Activated T-cell treated with anti-CD3 and anti-CD28 coated beads, Interleukin-2, amount 50 U/mL, for 1 hour (primary cell): ENCODE results near the gene TMEM120B.
"Not testable (repeated sequence)": the region's sequence is repeated elsewhere in the genome, so short reads cannot be mapped to it uniquely, and the experiment has no call there.

Source experiments
- DNase-seq: peaks from one replicate; pipeline ENCODE4 v3.0.0-alpha.2; 2020

The TMEM120B gene

GRCh38 chr12:121748571-121749265 lies 36.2 kb downstream of the TMEM120B start:
- DNase-seq = no peak

- DNase-seq = no peak
Measured at GRCh38 chr12:121749267-121749666, 36.7 kb downstream of the TMEM120B start.

GRCh38 chr12:121750507-121750955 lies 38.0 kb downstream of the TMEM120B start:
- DNase-seq = no peak

GRCh38 chr12:121751034-121751433 lies 38.5 kb downstream of the TMEM120B start:
- no peak for DNase-seq

GRCh38 chr12:121751749-121752351 lies 39.3 kb downstream of the TMEM120B start:
- DNase-seq = no peak

GRCh38 chr12:121753844-121754264 lies 41.3 kb downstream of the TMEM120B start:
- no peak for DNase-seq

- DNase-seq = no peak
Measured at GRCh38 chr12:121754836-121755235, 42.3 kb downstream of the TMEM120B start.

GRCh38 chr12:121755591-121755990 lies 43.0 kb downstream of the TMEM120B start:
- DNase-seq = no peak

- not testable (repeated sequence) for DNase-seq
Measured at GRCh38 chr12:121758536-121758935, 46.0 kb downstream of the TMEM120B start.

GRCh38 chr12:121762269-121762668 lies 49.7 kb downstream of the TMEM120B start:
- DNase-seq = no peak

- DNase-seq = no peak
Measured at GRCh38 chr12:121764808-121765207, 52.3 kb downstream of the TMEM120B start.

- no peak for DNase-seq
Measured at GRCh38 chr12:121765573-121765972, 53.0 kb downstream of the TMEM120B start.

- no peak for DNase-seq
Measured at GRCh38 chr12:121766290-121767039, 53.9 kb downstream of the TMEM120B start.

- no peak for DNase-seq
Measured at GRCh38 chr12:121767525-121768016, 55.0 kb downstream of the TMEM120B start.

GRCh38 chr12:121769297-121769830 lies 56.8 kb downstream of the TMEM120B start:
- DNase-seq = no peak

GRCh38 chr12:121769831-121770301 lies 57.3 kb downstream of the TMEM120B start:
- DNase-seq = no peak

- no peak for DNase-seq
Measured at GRCh38 chr12:121770388-121770787, 57.8 kb downstream of the TMEM120B start.

- DNase-seq = no peak
Measured at GRCh38 chr12:121770813-121771625, 58.5 kb downstream of the TMEM120B start.

GRCh38 chr12:121773011-121773777 lies 60.6 kb downstream of the TMEM120B start:
- DNase-seq = peak; percentile 79

- no peak for DNase-seq
Measured at GRCh38 chr12:121774968-121775474, 62.5 kb downstream of the TMEM120B start.

- no peak for DNase-seq
Measured at GRCh38 chr12:121775501-121775900, 62.9 kb downstream of the TMEM120B start.
